DMS153 treated with DMSO at 0.1 percent for 48 hours (cell line): ENCODE results near the gene IL1RAPL2.

Source experiments
- DNase-seq: peaks from one replicate; lab custom pipeline; 2025; ENCODE audit not compliant: unreplicated experiment; lab: John Stamatoyannopoulos, UW

Gene IL1RAPL2

GRCh38 chrX:105263801-105264200 is 697.8 kb downstream of the IL1RAPL2 start:
- no peak for DNase-seq

GRCh38 chrX:105265093-105265492 is 699.1 kb downstream of the IL1RAPL2 start:
- no peak for DNase-seq

- DNase-seq: no peak
Observed at GRCh38 chrX:105266456-105266855, 700.5 kb downstream of the IL1RAPL2 start.

GRCh38 chrX:105267167-105267566 is 701.2 kb downstream of the IL1RAPL2 start:
- no peak for DNase-seq

- no peak for DNase-seq
Observed at GRCh38 chrX:105269386-105269785, 703.4 kb downstream of the IL1RAPL2 start.

- no peak for DNase-seq
Observed at GRCh38 chrX:105273326-105273725, 707.3 kb downstream of the IL1RAPL2 start.

GRCh38 chrX:105274091-105274490 is 708.1 kb downstream of the IL1RAPL2 start:
- no peak for DNase-seq

- no peak for DNase-seq
Observed at GRCh38 chrX:105277132-105277531, 711.1 kb downstream of the IL1RAPL2 start.

GRCh38 chrX:105282077-105282476 is 716.1 kb downstream of the IL1RAPL2 start:
- DNase-seq: no peak

- DNase-seq: no peak
Observed at GRCh38 chrX:105297041-105297440, 731.0 kb downstream of the IL1RAPL2 start.

- no peak for DNase-seq
Observed at GRCh38 chrX:105299286-105299685, 733.3 kb downstream of the IL1RAPL2 start.

GRCh38 chrX:105302246-105302645 is 736.2 kb downstream of the IL1RAPL2 start:
- no peak for DNase-seq

GRCh38 chrX:105307762-105308161 is 741.8 kb downstream of the IL1RAPL2 start:
- DNase-seq: no peak

- DNase-seq: no peak
Observed at GRCh38 chrX:105313596-105313995, 747.6 kb downstream of the IL1RAPL2 start.

- DNase-seq: no peak
Observed at GRCh38 chrX:105314458-105314857, 748.5 kb downstream of the IL1RAPL2 start.

GRCh38 chrX:105315248-105315647 is 749.2 kb downstream of the IL1RAPL2 start:
- no peak for DNase-seq

- no peak for DNase-seq
Observed at GRCh38 chrX:105317117-105317516, 751.1 kb downstream of the IL1RAPL2 start.

- no peak for DNase-seq
Observed at GRCh38 chrX:105323928-105324327, 757.9 kb downstream of the IL1RAPL2 start.

GRCh38 chrX:105328773-105329172 is 762.8 kb downstream of the IL1RAPL2 start:
- no peak for DNase-seq

GRCh38 chrX:105331244-105331643 is 765.2 kb downstream of the IL1RAPL2 start:
- no peak for DNase-seq

GRCh38 chrX:105347373-105347772 is 781.4 kb downstream of the IL1RAPL2 start:
- DNase-seq: no peak

GRCh38 chrX:105349476-105349875 is 783.5 kb downstream of the IL1RAPL2 start:
- no peak for DNase-seq

- DNase-seq: no peak
Observed at GRCh38 chrX:105375816-105376215, 809.8 kb downstream of the IL1RAPL2 start.

GRCh38 chrX:105424729-105425128 is 858.7 kb downstream of the IL1RAPL2 start:
- DNase-seq: no peak
